Psoas muscle (tissue), 8 donors: ENCODE measurements around the gene CEP162. TPM values are rescaled to one million over a fixed set of nuclear protein-coding genes. Genes with fewer than 3 reads are reported as not detected.
A peak's percentile ranks its signal among the peaks of the same experiment; 100 is the strongest.
"Not testable (repeated sequence)": the region's sequence is repeated elsewhere in the genome, so short reads cannot be mapped to it uniquely, and the experiment has no call there.

Source experiments
- ATAC-seq, 4 donors: fragments of 200-7000 bp; cut with Tn5 transposase; one replicate each; pipeline ENCODE4 v1.9.1; 2020; ENCODE audit warnings: moderate library complexity in 3 of 4, mild to moderate bottlenecking in 2 of 4
- DNase-seq, 2 donors: peaks; one replicate each; pipeline ENCODE4 v3.0.0-alpha.2; 2020
- H3K27ac ChIP-seq: fragments of 200-600 bp; one replicate; pipeline ENCODE4 v1.8.0; 2022
- H3K27me3 ChIP-seq, 3 donors: fragments of 200-600 bp in 1 of 3; one replicate each; pipeline versions ENCODE4 v1.6.1 to v1.8.0; 2013 to 2022; ENCODE audit warnings: low read length in 2 of 3, mild to moderate bottlenecking in 2 of 3, moderate library complexity in 1 of 3; ENCODE audit not compliant: insufficient read depth in 3 of 3
- H3K36me3 ChIP-seq, 2 donors: fragments of 200-600 bp in 1 of 2; one replicate each; pipeline versions ENCODE4 v1.6.1 to v1.8.0; 2013 to 2022; ENCODE audit warnings: low read depth in 1 of 2, mild to moderate bottlenecking in 1 of 2, moderate library complexity in 1 of 2; ENCODE audit not compliant: insufficient read depth in 1 of 2
- H3K4me1 ChIP-seq: fragments of 200-600 bp; one replicate; pipeline ENCODE4 v1.8.0; 2022
- H3K4me3 ChIP-seq: fragments of 200-600 bp; one replicate; pipeline ENCODE4 v1.8.0; 2022; ENCODE audit warnings: mild to moderate bottlenecking
- H3K9me3 ChIP-seq: fragments of 200-600 bp; one replicate; pipeline ENCODE4 v1.8.0; 2022
- CTCF ChIP-seq: fragments of 200-600 bp; IDR thresholded peaks from one replicate; pipeline ENCODE4 v1.8.0; 2022; ENCODE audit warnings: antibody characterized with exemption
- WGBS, 3 donors: extraction: QIAGEN DNeasy Blood & Tissue Kit; methylation state at CpG; one replicate each; pipeline versions ENCODE4 v1.1.6 to v1.1.7; 2013; 5-methylcytosine and 5-hydroxymethylcytosine counted together
- intact Hi-C, 2 donors: fragments of 100-400 bp; cut with DNase I; formaldehyde crosslinking; loops; one replicate each; pipeline versions ENCODE4 v1.11.0 to v1.14.2; 2022
- polyA plus RNA-seq, 3 donors: library from polyadenylated mRNA; stranded (reverse); fragments of 200-250 nt; gene quantifications; one replicate each; pipeline ENCODE4 v1.2.3, GENCODE V29; 2013
- total RNA-seq, 4 donors: library from RNA; stranded (reverse); fragmentation: NEBNext Ultra II Directional in 2 of 4; extraction: Animal tissue kit (Norgen Biotek cat#: 25700) in 2 of 4; gene quantifications; one replicate each; pipeline versions ENCODE4 v1.2.1 to v1.2.4, GENCODE V29; 2021 to 2023
- donor health status: healthy with polysubstance abuse.
- donor health status: DM: no; HTN: no; CAD: no; lungs with moderate emphysema.
- donor health status: Bipolar disorder and iron deficiency.
- donor health status: healthy.
- donor health status: DM: yes; HTN: yes; CAD: no.
- donor health status: DM: no; HTN: no; CAD: no.
- donor health status: DM: no; HTN: no; CAD: no.
- donor health status: DM: yes; HTN: yes; CAD: no.

The CEP162 gene
- total and polyA plus RNA-seq, 7 donors, result 1.5 to 4.0 (median 2.4) TPM

DNA sequence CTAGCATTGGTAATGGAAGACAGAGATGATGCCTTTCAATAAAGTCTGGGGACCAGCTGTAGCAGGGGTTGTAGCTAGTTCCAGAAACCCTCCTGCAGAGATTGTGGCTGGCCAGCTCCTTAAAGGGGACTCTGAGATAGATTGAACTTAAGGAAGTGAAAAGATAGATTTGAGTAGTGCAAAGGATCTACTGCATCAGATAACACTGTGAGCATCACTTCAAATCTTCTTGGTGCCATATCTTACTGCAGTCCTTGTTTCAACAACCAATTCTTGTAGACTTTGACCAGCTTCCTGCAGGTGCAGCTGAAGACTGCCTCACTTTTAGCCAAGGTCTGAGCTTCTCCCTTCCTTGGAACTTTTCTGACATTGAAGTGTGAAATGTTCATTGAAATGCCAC, 14.8 kb upstream of the CEP162 start:
- Histone ChIP-seq H3K4me1 (no peaks in the 10 kb centered on the region), H3K27me3 (no peaks in the 10 kb centered on the region), H3K36me3 (no peaks in the 10 kb centered on the region), H3K9me3 (no peaks in the 10 kb centered on the region), H3K27ac (no peak overlapping the region), H3K4me3 (no peak overlapping the region)
- intact Hi-C loops, result no loop called here
- ATAC-seq (no peak), DNase-seq (no peak)
- no peak for TF ChIP-seq CTCF

GRCh38 chr6:84228198-84228543, 728 bp upstream of the CEP162 start:
- WGBS, 3 donors, result 0% methylated on average over 1 of the region's 1 CpG
- H3K4me1 ChIP-seq, result peaks cover 9% of the 10 kb centered on the region
- H3K4me3 ChIP-seq, result peak overlapping the region; percentile 94
- H3K27me3 ChIP-seq, result peaks cover 0 to 5% (median 0%) of the 10 kb centered on the region in 3 donors
- DNase-seq, result no peak
- intact Hi-C loops, result loop anchor here in 1 of 2 donors (10.0 kb wide), 1 partner anchor 613 kb away; no protein-coding TSS in a partner anchor
- H3K36me3 ChIP-seq, result no peaks in the 10 kb centered on the region
- H3K27ac ChIP-seq, result no peak overlapping the region
- no peak for TF ChIP-seq CTCF
- no peaks in the 10 kb centered on the region for H3K9me3 ChIP-seq
- ATAC-seq, result peak in 1 of 4 donors; percentile 13

DNA sequence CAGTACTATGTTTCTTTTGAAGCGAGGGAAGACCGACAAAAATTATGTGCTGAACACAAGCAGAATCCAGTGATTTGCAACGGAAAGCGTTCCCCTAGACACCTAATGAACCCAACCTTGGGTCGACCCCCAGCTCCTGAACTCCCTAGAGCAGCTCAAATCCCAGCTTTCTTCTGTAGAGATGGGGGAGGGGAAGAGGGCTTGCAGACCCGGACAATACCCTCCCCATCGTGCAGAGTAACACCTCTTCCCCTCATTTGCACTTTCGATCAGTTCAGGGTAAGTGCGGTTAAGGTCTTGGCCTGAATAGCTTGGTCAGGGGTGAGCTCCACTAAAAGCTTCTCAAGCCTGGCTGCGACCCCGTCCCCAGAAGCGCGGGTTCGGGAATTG, 404 bp downstream of the CEP162 start:
- 1 to 2% (median 2%) methylated on average over 14 of the region's 14 CpGs for WGBS, 3 donors
- peak in 3 of 4 donors; percentile 19 to 35 (median 28) for ATAC-seq
- peak overlapping the region; percentile 87 for H3K27ac ChIP-seq
- H3K4me3 ChIP-seq, result peak overlapping the region; percentile 94
- H3K36me3 ChIP-seq, result no peaks in the 10 kb centered on the region
- peaks cover 9% of the 10 kb centered on the region for H3K4me1 ChIP-seq
- no peak for TF ChIP-seq CTCF
- no peak for DNase-seq
- no peaks in the 10 kb centered on the region for H3K9me3 ChIP-seq
- intact Hi-C loops, result loop anchor here in 1 of 2 donors (10.0 kb wide), 1 partner anchor 612 kb away; no protein-coding TSS in a partner anchor
- no peaks in the 10 kb centered on the region for H3K27me3 ChIP-seq

DNA sequence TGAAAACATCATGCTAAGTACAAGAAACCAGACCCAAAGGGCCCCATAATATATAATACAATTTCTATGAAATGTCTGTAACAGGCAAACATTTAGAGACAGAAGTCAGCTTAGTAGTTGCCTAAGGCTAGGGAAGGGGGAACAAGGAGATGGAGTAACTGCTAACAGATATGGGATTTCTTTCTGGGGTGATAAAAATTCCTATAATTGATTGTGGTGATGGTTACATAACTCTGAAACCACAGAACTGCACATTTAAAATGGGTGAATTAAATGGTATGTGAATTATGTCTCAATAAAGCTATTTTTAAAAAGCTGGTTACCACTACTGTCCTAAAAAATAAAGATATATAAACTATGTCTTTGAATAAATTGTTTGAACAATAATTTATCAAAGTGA, 3.2 kb downstream of the CEP162 start:
- Histone ChIP-seq H3K9me3 (no peaks in the 10 kb centered on the region), H3K27ac (no peak overlapping the region), H3K4me3 (no peak overlapping the region), H3K36me3 (peaks cover 0 to 4% of the 10 kb centered on the region in 2 donors), H3K27me3 (no peaks in the 10 kb centered on the region), H3K4me1 (peaks cover 9% of the 10 kb centered on the region)
- DNase-seq (no peak), ATAC-seq (no peak)
- no peak for TF ChIP-seq CTCF
- intact Hi-C loops, result loop anchor here (5.0 to 10.0 kb wide), 2 partner anchors 362 to 609 kb away; no protein-coding TSS in a partner anchor

DNA sequence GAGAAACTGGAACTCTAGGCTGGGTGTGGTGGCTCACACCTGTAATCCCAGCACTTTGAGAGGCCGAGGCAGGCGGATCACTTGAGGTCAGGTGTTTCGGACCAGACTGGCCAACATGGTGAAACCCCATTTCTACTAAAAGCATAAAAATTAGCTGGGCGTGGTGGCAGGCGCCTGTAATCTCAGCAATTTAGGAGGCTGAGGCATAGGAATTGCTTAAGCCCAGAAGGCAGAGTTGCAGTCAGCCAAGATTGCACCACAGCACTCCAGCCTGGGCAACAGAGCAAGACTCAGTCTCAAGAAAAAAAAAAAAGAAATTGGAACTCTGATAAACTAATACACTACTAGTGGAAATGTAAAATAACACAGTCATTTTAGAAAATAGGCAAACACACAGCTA, 3.8 kb downstream of the CEP162 start:
- H3K4me1 ChIP-seq, H3K27me3 ChIP-seq, ATAC-seq, H3K4me3 ChIP-seq, H3K36me3 ChIP-seq, H3K9me3 ChIP-seq, H3K27ac ChIP-seq, DNase-seq: not testable (repeated sequence)
- 93 to 98% (median 97%) methylated on average over 5 of the region's 5 CpGs for WGBS, 3 donors
- intact Hi-C loops, result loop anchor here (5.0 to 10.0 kb wide), 2 partner anchors 361 to 609 kb away; no protein-coding TSS in a partner anchor
